ENCODE data around the gene FAM131B. TPM values are rescaled to one million over a fixed set of nuclear protein-coding genes. Genes with fewer than 3 reads are reported as not detected.

The FAM131B gene
- total RNA-seq, 1 experiment from 2014 or later = 17.3 TPM

DNA sequence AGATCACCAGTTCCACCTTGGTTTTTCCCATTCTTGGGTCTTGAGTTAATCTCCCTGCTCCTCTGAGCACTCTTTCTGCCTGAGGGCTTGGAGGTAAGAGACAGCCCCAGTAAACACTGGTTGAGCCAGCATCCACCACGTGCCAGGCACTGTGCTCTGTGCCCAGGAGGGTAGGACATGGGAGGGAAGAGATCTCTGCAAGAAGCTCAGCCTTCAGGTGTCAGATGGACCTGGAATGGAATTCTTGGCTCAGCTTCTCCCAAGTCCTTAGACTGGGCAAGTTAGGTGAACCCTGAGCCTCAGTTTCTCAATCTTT lies 21.1 kb upstream of the FAM131B start:
- TF ChIP-seq, protein P1, sequence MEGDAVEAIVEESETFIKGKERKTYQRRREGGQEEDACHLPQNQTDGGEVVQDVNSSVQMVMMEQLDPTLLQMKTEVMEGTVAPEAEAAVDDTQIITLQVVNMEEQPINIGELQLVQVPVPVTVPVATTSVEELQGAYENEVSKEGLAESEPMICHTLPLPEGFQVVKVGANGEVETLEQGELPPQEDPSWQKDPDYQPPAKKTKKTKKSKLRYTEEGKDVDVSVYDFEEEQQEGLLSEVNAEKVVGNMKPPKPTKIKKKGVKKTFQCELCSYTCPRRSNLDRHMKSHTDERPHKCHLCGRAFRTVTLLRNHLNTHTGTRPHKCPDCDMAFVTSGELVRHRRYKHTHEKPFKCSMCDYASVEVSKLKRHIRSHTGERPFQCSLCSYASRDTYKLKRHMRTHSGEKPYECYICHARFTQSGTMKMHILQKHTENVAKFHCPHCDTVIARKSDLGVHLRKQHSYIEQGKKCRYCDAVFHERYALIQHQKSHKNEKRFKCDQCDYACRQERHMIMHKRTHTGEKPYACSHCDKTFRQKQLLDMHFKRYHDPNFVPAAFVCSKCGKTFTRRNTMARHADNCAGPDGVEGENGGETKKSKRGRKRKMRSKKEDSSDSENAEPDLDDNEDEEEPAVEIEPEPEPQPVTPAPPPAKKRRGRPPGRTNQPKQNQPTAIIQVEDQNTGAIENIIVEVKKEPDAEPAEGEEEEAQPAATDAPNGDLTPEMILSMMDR (conservative IDR thresholded peaks at IDR 0.05) = no peak
- H3K79me2 ChIP-seq (ENCODE audit: insufficient read depth, low read length) = peaks cover 17% of the 10 kb centered on the region; the same call in 1 of the 2 replicates
- H3K27me3 ChIP-seq (ENCODE audit: insufficient read depth, low read length) = no peaks in the 10 kb centered on the region
- no peak overlapping the region for H4K91ac ChIP-seq (ENCODE audit: insufficient read length, low read depth, low read length)
- peaks cover 11 to 17% (median 13%) of the 10 kb centered on the region in 3 experiments; a peak in 5 of 7 replicates for H3K36me3 Mint-ChIP-seq (ENCODE audit: insufficient read depth in 1 of 3, low read depth in 3 of 3)
- H2BK15ac ChIP-seq (ENCODE audit: low read depth, low read length) = no peak overlapping the region
- no peak overlapping the region for H3K27ac Mint-ChIP-seq
- H3K4me1 Mint-ChIP-seq = peaks cover 22 to 26% of the 10 kb centered on the region in 2 experiments
- no peak overlapping the region for H3T11ph ChIP-seq (ENCODE audit: low read length)
- no peak overlapping the region for H3K27ac ChIP-seq (ENCODE audit: insufficient read length, low read depth, low read length)
- no peak for DNase-seq
- H3K23ac ChIP-seq (ENCODE audit: insufficient read length, low read depth, low read length) = no peak overlapping the region
- H4K5ac ChIP-seq (ENCODE audit: insufficient read length, low read depth, low read length) = no peak overlapping the region
- no peak overlapping the region for H3K18ac ChIP-seq (ENCODE audit: insufficient read length, low read depth, low read length)
- H3K4me3 Mint-ChIP-seq = peak overlapping the region in 1 of 2 experiments; percentile 76; a peak in 1 of 5 replicates
- H3K4me1 ChIP-seq (ENCODE audit: insufficient read depth, low read length) = peaks cover 5% of the 10 kb centered on the region; the same call in 1 of the 2 replicates
- H2BK20ac ChIP-seq (ENCODE audit: low read depth, low read length, poor library complexity, severe bottlenecking) = no peak overlapping the region
- peaks cover 5% of the 10 kb centered on the region for H3K79me1 ChIP-seq (ENCODE audit: insufficient read depth, low read depth, low read length, poor library complexity, severe bottlenecking)
- H2BK120ac ChIP-seq (ENCODE audit: low read depth, low read length, poor library complexity, severe bottlenecking) = no peak overlapping the region
- peaks cover 2% of the 10 kb centered on the region for H4K20me1 ChIP-seq (ENCODE audit: control insufficient read depth, insufficient read depth, insufficient read length)
- H4K8ac ChIP-seq (replicated peaks; ENCODE audit: insufficient read length, low read depth, low read length) = no peak overlapping the region
- no peak overlapping the region for H3K9ac ChIP-seq (ENCODE audit: extremely low read depth, insufficient read length, low read length)
- H3K27me3 Mint-ChIP-seq (ENCODE audit: low read depth) = no peaks in the 10 kb centered on the region; the same call in 1 of the 2 replicates
- H3K23me2 ChIP-seq (ENCODE audit: insufficient read length, low read depth, low read length, poor library complexity, severe bottlenecking) = peaks cover 14% of the 10 kb centered on the region
- no peak overlapping the region for H3K56ac ChIP-seq (ENCODE audit: insufficient read length, low read depth, low read length)
- H3K14ac ChIP-seq (ENCODE audit: insufficient read depth, low read length) = no peak overlapping the region
- no peak overlapping the region for H2AK5ac ChIP-seq (ENCODE audit: insufficient read length, low read length)
- no peak overlapping the region for H2BK12ac ChIP-seq (ENCODE audit: insufficient read length, low read depth, low read length)
- H3K4ac ChIP-seq (ENCODE audit: low read depth, low read length) = no peak overlapping the region
- H3K4me2 ChIP-seq (ENCODE audit: insufficient read depth, insufficient read length, low read length) = no peak overlapping the region
- no peaks in the 10 kb centered on the region for H3K9me3 ChIP-seq (ENCODE audit: control insufficient read depth, low read depth, low read length)
- WGBS (ENCODE audit: extremely low coverage, insufficient read length, low lambda C conversion rate) = no CpG with 5 or more reads among the region's 1 CpG
- no peak overlapping the region for H2BK5ac ChIP-seq (ENCODE audit: insufficient read length, low read length)
- H3K9me3 Mint-ChIP-seq = no peaks in the 10 kb centered on the region
- no peak overlapping the region for H2AFZ ChIP-seq (ENCODE audit: low read length)
